OCI-M2 (cell line): ENCODE measurements around the gene MTHFD1L.

Experiments used
- DNase-seq: peaks from one replicate; lab custom pipeline; 2025; ENCODE audit not compliant: unreplicated experiment; lab: John Stamatoyannopoulos, UW

MTHFD1L gene

GRCh38 chr6:150987371-150987828 lies 121.9 kb downstream of the MTHFD1L start:
- no peak for DNase-seq

- no peak for DNase-seq
These were observed 122.5 kb downstream of the MTHFD1L start for GRCh38 chr6:150987855-150988464.

- no peak for DNase-seq
These were observed 126.0 kb downstream of the MTHFD1L start for GRCh38 chr6:150991487-150991886.

GRCh38 chr6:150992262-150992661 lies 126.8 kb downstream of the MTHFD1L start:
- DNase-seq: no peak

GRCh38 chr6:150992703-150993102 lies 127.2 kb downstream of the MTHFD1L start:
- DNase-seq: no peak

- DNase-seq: no peak
These were observed 127.8 kb downstream of the MTHFD1L start for GRCh38 chr6:150993253-150993652.

- DNase-seq: no peak
These were observed 128.5 kb downstream of the MTHFD1L start for GRCh38 chr6:150994026-150994425.

- no peak for DNase-seq
These were observed 131.5 kb downstream of the MTHFD1L start for GRCh38 chr6:150996968-150997367.

GRCh38 chr6:150999107-150999506 lies 133.6 kb downstream of the MTHFD1L start:
- no peak for DNase-seq

GRCh38 chr6:150999576-150999975 lies 134.1 kb downstream of the MTHFD1L start:
- DNase-seq: no peak

- no peak for DNase-seq
These were observed 136.0 kb downstream of the MTHFD1L start for GRCh38 chr6:151001387-151002056.

- no peak for DNase-seq
These were observed 136.6 kb downstream of the MTHFD1L start for GRCh38 chr6:151002057-151002450.

- no peak for DNase-seq
These were observed 137.0 kb downstream of the MTHFD1L start for GRCh38 chr6:151002491-151002935.

GRCh38 chr6:151004383-151005024 lies 139.0 kb downstream of the MTHFD1L start:
- no peak for DNase-seq

GRCh38 chr6:151005164-151005563 lies 139.7 kb downstream of the MTHFD1L start:
- DNase-seq: no peak

GRCh38 chr6:151005896-151006632 lies 140.6 kb downstream of the MTHFD1L start:
- no peak for DNase-seq

- DNase-seq: no peak
These were observed 141.6 kb downstream of the MTHFD1L start for GRCh38 chr6:151007076-151007475.

GRCh38 chr6:151007922-151008321 lies 142.4 kb downstream of the MTHFD1L start:
- no peak for DNase-seq

- DNase-seq: no peak
These were observed 142.9 kb downstream of the MTHFD1L start for GRCh38 chr6:151008425-151008824.

- DNase-seq: no peak
These were observed 144.1 kb downstream of the MTHFD1L start for GRCh38 chr6:151009576-151009975.

- DNase-seq: no peak
These were observed 144.6 kb downstream of the MTHFD1L start for GRCh38 chr6:151010071-151010470.
